NCI-H187 treated with DMSO at 0.1 percent for 48 hours (cell line): ENCODE results near the gene CEP112.
A peak's percentile ranks its signal among the peaks of the same experiment; 100 is the strongest.

Experiments used
- DNase-seq: peaks from one replicate; lab custom pipeline; 2025; lab: John Stamatoyannopoulos, UW

The CEP112 gene

GRCh38 chr17:66191593-66192377 lies at the start of gene CEP112:
Gene CEP112, minus strand, starts transcription at chr17:66192133.
- DNase-seq = peak; percentile 40

- DNase-seq = no peak
Observed at GRCh38 chr17:66240630-66241029, 48.7 kb upstream of the CEP112 start.

GRCh38 chr17:66240013-66240412 lies 48.1 kb upstream of the CEP112 start:
- no peak for DNase-seq

- DNase-seq = no peak
Observed at GRCh38 chr17:66235377-66235994, 43.6 kb upstream of the CEP112 start.

GRCh38 chr17:66234611-66235010 lies 42.7 kb upstream of the CEP112 start:
- no peak for DNase-seq

- no peak for DNase-seq
Observed at GRCh38 chr17:66233023-66233753, 41.3 kb upstream of the CEP112 start.

- no peak for DNase-seq
Observed at GRCh38 chr17:66230922-66231591, 39.1 kb upstream of the CEP112 start.

- no peak for DNase-seq
Observed at GRCh38 chr17:66229783-66230538, 38.0 kb upstream of the CEP112 start.

- DNase-seq = no peak
Observed at GRCh38 chr17:66228887-66229782, 37.2 kb upstream of the CEP112 start, which contains the start of gene APOH. Gene APOH, minus strand, starts transcription at chr17:66229415. Its CDS starts 36 bp downstream, at chr17:66229379.

- no peak for DNase-seq
Observed at GRCh38 chr17:66227212-66228045, 35.5 kb upstream of the CEP112 start.

- DNase-seq = no peak
Observed at GRCh38 chr17:66222798-66223350, 30.9 kb upstream of the CEP112 start.

- DNase-seq = no peak
Observed at GRCh38 chr17:66221755-66222530, 30.0 kb upstream of the CEP112 start.

- no peak for DNase-seq
Observed at GRCh38 chr17:66221343-66221742, 29.4 kb upstream of the CEP112 start.

GRCh38 chr17:66220079-66220835 lies 28.3 kb upstream of the CEP112 start:
- no peak for DNase-seq

- DNase-seq = no peak
Observed at GRCh38 chr17:66215529-66215911, 23.6 kb upstream of the CEP112 start.

GRCh38 chr17:66214884-66215528 lies 23.1 kb upstream of the CEP112 start:
- DNase-seq = no peak
